HCT116 (cell line): Measurements from ENCODE around the gene TBCCD1. TPM values are rescaled to one million over a fixed set of nuclear protein-coding genes. Genes with fewer than 3 reads are reported as not detected.

ENCODE experiments used
- ATAC-seq: fragments of 200-7000 bp; cut with Tn5 transposase; 2 replicates; pipeline ENCODE4 v1.9.1; 2020; ENCODE audit warnings: mild to moderate bottlenecking, moderate library complexity
- BruUV-seq: library from RNA; stranded (reverse); fragments of 400-500 nt; replicated peaks from 2 replicates; lab custom pipeline; 2021; lab: Mats Ljungman, UMichigan
- CTCF ChIA-PET: fragments of 300-600 bp; sonication (Branson Sonifier 250); formaldehyde crosslinking; loops from one replicate; lab custom pipeline; 2021; ENCODE audit warnings: antibody characterized with exemption; lab: Charles Lee
- POLR2A ChIA-PET: fragments of 300-600, 350-600 bp; sonication (Branson Sonifier 250); formaldehyde crosslinking; loops from one replicate; lab custom pipeline; 2021; ENCODE audit warnings: antibody characterized with exemption; lab: Charles Lee
- RAD21 ChIA-PET, 2 experiments: fragments of 300-600 bp; sonication (Branson Sonifier 250); formaldehyde crosslinking; loops; one replicate each; lab custom pipeline; 2023; ENCODE audit warnings: low total read pairs in 2 of 2; ENCODE audit not compliant: uncharacterized antibody in 2 of 2, unreplicated experiment in 2 of 2, low non-redundant PET in 1 of 2; lab: Charles Lee
- DNase-seq: peaks from one replicate; pipeline ENCODE4 v3.0.0-alpha.2; 2010; ENCODE audit warnings: low read depth, low spot score
- H2AFZ ChIP-seq: fragments of 200-600 bp; shearing (Covaris generic), sonication (generic); 2 replicates; pipeline ENCODE4 v1.6.1; 2017; ENCODE audit warnings: low read depth, mixed run types, mixed read lengths, antibody characterized with exemption, low read length; ENCODE audit not compliant: poor library complexity, severe bottlenecking
- H3K27ac ChIP-seq: 2 replicates; pipeline ENCODE4 v1.5.1; 2012; ENCODE audit warnings: low read depth, low read length
- H3K27me3 ChIP-seq: fragments of 200-600 bp; sonication (generic); 2 replicates; pipeline ENCODE4 v1.6.1; 2016; ENCODE audit warnings: mixed run types, low read length, mixed read lengths; ENCODE audit not compliant: insufficient read depth
- H3K36me3 ChIP-seq, 2 experiments: fragments of 200-500 bp in 1 of 2; fragments of 200-600 bp in 1 of 2; sonication (Bioruptor generic) in 1 of 2; sonication (generic) in 1 of 2; 2 replicates each; pipeline versions ENCODE4 v1.5.1 to v1.6.1; 2014 to 2016; ENCODE audit warnings: low read length in 2 of 2, inconsistent platforms in 1 of 2, mixed read lengths in 1 of 2, mixed run types in 1 of 2; ENCODE audit not compliant: insufficient read depth in 2 of 2, control insufficient read depth in 1 of 2
- H3K4me1 ChIP-seq, 2 experiments: fragments of 200-600 bp in 1 of 2; sonication (generic) in 1 of 2; 2 replicates each; pipeline versions ENCODE4 v1.5.1 to v1.6.1; 2012 to 2017; ENCODE audit warnings: low read length in 2 of 2, inconsistent platforms in 1 of 2, mild to moderate bottlenecking in 1 of 2, mixed read lengths in 1 of 2, mixed run types in 1 of 2, moderate library complexity in 1 of 2; ENCODE audit not compliant: insufficient read depth in 2 of 2, control insufficient read depth in 1 of 2
- H3K4me2 ChIP-seq: fragments of 200-600 bp; sonication (generic); 2 replicates; pipeline ENCODE4 v1.6.1; 2017; ENCODE audit warnings: mixed run types, low read length, mixed read lengths
- H3K4me3 ChIP-seq, 2 experiments: fragments of 200-600 bp in 1 of 2; sonication (generic) in 1 of 2; replicated peaks in 1 of 2; 2 replicates each; pipeline ENCODE4 v1.5.1; 2011 to 2016; ENCODE audit warnings: low read length in 2 of 2, control low read depth in 1 of 2, low read depth in 1 of 2, mild to moderate bottlenecking in 1 of 2, mixed read lengths in 1 of 2, mixed run types in 1 of 2
- H3K79me2 ChIP-seq: fragments of 200-600 bp; sonication (generic); 2 replicates; pipeline ENCODE4 v1.6.1; 2017; ENCODE audit warnings: mild to moderate bottlenecking, mixed run types, low read length, moderate library complexity, mixed read lengths; ENCODE audit not compliant: insufficient read depth
- H3K9ac ChIP-seq: fragments of 200-600 bp; sonication (generic); 2 replicates; pipeline ENCODE4 v1.6.1; 2016; ENCODE audit warnings: low read length, mixed read lengths
- H3K9me2 ChIP-seq: fragments of 200-600 bp; sonication (generic), shearing (Covaris generic); 2 replicates; pipeline ENCODE4 v1.6.1; 2017; ENCODE audit warnings: mixed run types, mild to moderate bottlenecking, moderate library complexity; ENCODE audit not compliant: insufficient read depth
- H3K9me3 ChIP-seq, 2 experiments: fragments of 200-500 bp in 1 of 2; fragments of 200-600 bp in 1 of 2; sonication (Bioruptor generic) in 1 of 2; sonication (generic) in 1 of 2; 2 replicates each; pipeline ENCODE4 v1.6.1; 2014 to 2017; ENCODE audit warnings: low read length in 2 of 2, mixed read lengths in 2 of 2, inconsistent platforms in 1 of 2, low read depth in 1 of 2, mild to moderate bottlenecking in 1 of 2, mixed run types in 1 of 2, moderate library complexity in 1 of 2; ENCODE audit not compliant: control insufficient read depth in 1 of 2, insufficient read depth in 1 of 2
- H4K20me1 ChIP-seq: fragments of 200-600 bp; sonication (generic), shearing (Covaris generic); 2 replicates; pipeline ENCODE4 v1.6.1; 2017; ENCODE audit warnings: mixed run types, mild to moderate bottlenecking, moderate library complexity; ENCODE audit not compliant: insufficient read depth
- CBX3 ChIP-seq: IDR thresholded peaks from 2 replicates; pipeline ENCODE4 v1.6.1; 2012; ENCODE audit warnings: low read depth
- CEBPB ChIP-seq: IDR thresholded peaks from 2 replicates; pipeline ENCODE4 v1.6.1; 2012; ENCODE audit warnings: low read depth
- EGR1 ChIP-seq: IDR thresholded peaks from 2 replicates; pipeline ENCODE4 v1.6.1; 2012; ENCODE audit warnings: low read depth
- ELF1 ChIP-seq: IDR thresholded peaks from 2 replicates; pipeline ENCODE4 v1.6.1; 2012; ENCODE audit warnings: low read depth, borderline replicate concordance
- FOSL1 ChIP-seq: IDR thresholded peaks from 2 replicates; pipeline ENCODE4 v1.6.1; 2012; ENCODE audit warnings: low read depth
- JUND ChIP-seq: IDR thresholded peaks from 2 replicates; pipeline ENCODE4 v1.6.1; 2012
- POLR2A ChIP-seq: IDR thresholded peaks from 2 replicates; pipeline ENCODE4 v1.7.0; 2011; ENCODE audit warnings: borderline replicate concordance; ENCODE audit not compliant: insufficient read depth, insufficient read length; ENCODE audit errors: extremely low read depth
- POLR2AphosphoS5 ChIP-seq: IDR thresholded peaks from 2 replicates; pipeline ENCODE4 v1.6.1; 2011; ENCODE audit warnings: mild to moderate bottlenecking, low read depth, low read length, moderate library complexity
- SIN3A ChIP-seq: IDR thresholded peaks from 2 replicates; pipeline ENCODE4 v1.6.1; 2012; ENCODE audit warnings: low read depth
- SP1 ChIP-seq: IDR thresholded peaks from 2 replicates; pipeline ENCODE4 v1.6.1; 2012; ENCODE audit warnings: low read depth
- TCF7L2 ChIP-seq: IDR thresholded peaks from 2 replicates; pipeline ENCODE4 v1.7.0; 2011; ENCODE audit warnings: borderline replicate concordance, inconsistent platforms; ENCODE audit not compliant: insufficient read depth, insufficient read length; ENCODE audit errors: extremely low read depth
- ZBTB33 ChIP-seq: IDR thresholded peaks from 2 replicates; pipeline ENCODE4 v1.6.1; 2011; ENCODE audit warnings: mild to moderate bottlenecking, low read length, moderate library complexity; ENCODE audit not compliant: insufficient replicate concordance; ENCODE audit errors: extremely low read depth
- intact Hi-C: fragments of 100-400 bp; cut with micrococcal nuclease; formaldehyde crosslinking; loops from 2 replicates; pipeline ENCODE4 v1.10.0; 2022
- total RNA-seq: library from RNA; stranded (reverse); gene quantifications from one replicate; pipeline ENCODE4 v1.2.1, GENCODE V29; 2021; ENCODE audit not compliant: unreplicated experiment

Gene TBCCD1
- total RNA-seq, 1 experiment from 2014 or later: 16.8 TPM

GRCh38 chr3:186600896-186601295, 33.8 kb upstream of the TBCCD1 start:
- Histone ChIP-seq H3K79me2 (no peaks in the 10 kb centered on the region), H3K9me3 (no peaks in the 10 kb centered on the region), H3K9ac (no peak overlapping the region), H3K4me1 (no peaks in the 10 kb centered on the region), H3K27me3 (no peaks in the 10 kb centered on the region), H2AFZ (no peak overlapping the region), H3K36me3 (no peaks in the 10 kb centered on the region), H3K27ac (no peak overlapping the region), H3K4me2 (no peak overlapping the region), H4K20me1 (no peaks in the 10 kb centered on the region), H3K9me2 (no peaks in the 10 kb centered on the region), H3K4me3 (no peak overlapping the region)
- TF ChIP-seq SP1 (no peak), CEBPB (no peak), SIN3A (no peak), JUND (no peak), POLR2A (no peak), CBX3 (no peak), ZBTB33 (no peak), FOSL1 (no peak), TCF7L2 (no peak), ELF1 (no peak), POLR2AphosphoS5 (no peak), EGR1 (no peak)
- POLR2A ChIA-PET: no interaction called here
- no peak for ATAC-seq
- CTCF ChIA-PET: interaction anchor here (0.7 to 1.8 kb wide), 4 partner anchors 8 to 808 kb away, joined by 3 to 10 read pairs (median 4); no protein-coding TSS in a partner anchor
- RAD21 ChIA-PET: no interaction called here
- DNase-seq: no peak
- BruUV-seq: no TSS peak
- intact Hi-C loops: no loop called here
